Right lobe of liver (tissue), 4 donors: ENCODE results near the gene RAB37.

Source experiments
- CTCF ChIP-seq, 4 donors: fragments of 200-600 bp in 3 of 4; fragments of 450-650 bp in 1 of 4; IDR thresholded peaks; one replicate each; pipeline versions ENCODE4 v1.5.1 to v1.8.0; 2016 to 2022; ENCODE audit warnings: antibody characterized with exemption in 4 of 4, mild to moderate bottlenecking in 2 of 4
- POLR2A ChIP-seq: fragments of 450-650 bp; IDR thresholded peaks from one replicate; pipeline ENCODE4 v1.6.1; 2017; ENCODE audit warnings: antibody characterized with exemption, mild to moderate bottlenecking
- donor health status: DM: no; HTN: no; CAD: no.
- donor health status: DM: no; HTN: no; CAD: no.
- donor health status: DM: no; HTN: yes; CAD: no.

GRCh38 chr17:74731347-74731605, 5.8 kb upstream of the RAB37 start:
- TF ChIP-seq CTCF (IDR thresholded peaks at IDR 0.05) (no peak), POLR2A (no peak)
